ENCODE results near the gene GPC1.

The GPC1 gene

DNA sequence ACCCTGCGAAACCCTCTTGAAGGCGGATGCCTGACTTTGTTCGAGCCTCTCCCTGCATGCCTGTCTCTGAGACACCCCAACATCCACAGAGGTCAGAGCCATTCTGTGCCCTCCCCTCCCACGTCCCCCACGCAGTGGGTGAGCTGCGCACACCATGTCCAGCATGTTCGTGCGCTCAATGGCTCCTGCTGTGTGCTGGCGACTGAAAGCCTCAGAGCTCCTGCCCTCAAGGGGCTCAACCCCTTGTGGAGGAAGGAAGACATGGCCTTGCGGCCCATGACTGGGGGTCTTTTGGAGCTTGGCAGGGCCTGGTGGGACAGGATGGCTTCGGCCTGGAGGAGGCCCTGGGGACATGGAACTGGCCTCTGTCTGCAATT lies 76.6 kb downstream of the GPC1 start:
- no peaks in the 10 kb centered on the region for H3K27me3 ChIP-seq
- H3K36me3 ChIP-seq = peaks cover 58% of the 10 kb centered on the region
- no peak overlapping the region for H3K4me3 ChIP-seq
- no peak overlapping the region for H3K4me2 ChIP-seq
- H3K9me3 ChIP-seq = no peaks in the 10 kb centered on the region
- H3K4me1 ChIP-seq = peaks cover 15% of the 10 kb centered on the region
- peaks cover 14% of the 10 kb centered on the region; the same call in 1 of the 2 replicates for H4K20me1 ChIP-seq
- no peak for TF ChIP-seq Cebpa-rat (IDR thresholded peaks at IDR 0.05)
- H3K9ac ChIP-seq = no peak overlapping the region
- H3K27ac ChIP-seq = no peak overlapping the region

DNA sequence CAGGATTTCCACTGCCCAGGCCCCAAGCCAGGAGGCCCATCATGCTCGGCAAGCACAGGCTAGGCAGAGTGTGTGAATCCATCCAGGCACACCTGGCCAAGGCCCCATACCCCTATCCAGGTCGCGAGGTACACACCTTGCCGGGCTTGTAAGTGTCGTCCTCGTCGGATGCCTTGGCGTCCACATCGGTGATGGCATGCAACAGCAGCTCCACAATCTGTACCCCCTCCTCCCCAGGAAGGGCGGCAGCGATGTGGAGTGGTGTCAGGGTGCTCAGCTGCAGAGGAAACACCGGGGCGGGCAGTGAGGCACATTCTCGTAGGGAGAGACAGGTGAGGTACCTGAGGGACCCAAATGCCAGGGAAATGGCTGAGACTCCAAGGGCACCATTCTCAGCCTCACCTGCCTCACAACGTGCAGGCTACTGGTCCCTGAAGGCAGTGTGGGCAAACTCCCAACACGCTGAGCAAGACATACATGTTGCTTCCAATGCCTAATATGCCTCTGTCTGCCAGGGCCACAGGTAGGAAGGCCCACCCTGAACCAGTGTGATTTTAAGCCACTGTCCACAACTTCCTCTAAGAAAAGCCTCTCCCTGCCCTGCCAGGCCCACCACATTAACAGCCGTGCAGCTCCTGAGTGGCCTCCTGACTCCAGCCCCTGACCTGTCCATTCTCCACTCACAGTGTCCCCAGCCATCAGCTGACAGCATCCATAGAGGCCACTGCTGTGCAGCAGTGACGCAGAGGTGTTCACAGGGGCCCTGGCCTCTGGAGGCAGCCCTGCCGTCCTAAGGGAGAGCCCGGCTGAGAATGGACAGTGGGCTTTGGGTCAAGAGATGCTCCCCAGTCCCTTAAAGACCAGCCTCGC lies 77.4 kb downstream of the GPC1 start:
- H3K27me3 ChIP-seq = no peaks in the 10 kb centered on the region
- no peak overlapping the region for H3K9ac ChIP-seq
- peaks cover 61% of the 10 kb centered on the region for H3K36me3 ChIP-seq
- no peak overlapping the region for H3K4me2 ChIP-seq
- no peaks in the 10 kb centered on the region for H3K9me3 ChIP-seq
- TF ChIP-seq Cebpa-rat (IDR thresholded peaks at IDR 0.05) = no peak
- no peak overlapping the region for H3K4me3 ChIP-seq
- peaks cover 14% of the 10 kb centered on the region; the same call in 1 of the 2 replicates for H4K20me1 ChIP-seq
- H3K4me1 ChIP-seq = peaks cover 15% of the 10 kb centered on the region
- H3K27ac ChIP-seq = no peak overlapping the region

DNA sequence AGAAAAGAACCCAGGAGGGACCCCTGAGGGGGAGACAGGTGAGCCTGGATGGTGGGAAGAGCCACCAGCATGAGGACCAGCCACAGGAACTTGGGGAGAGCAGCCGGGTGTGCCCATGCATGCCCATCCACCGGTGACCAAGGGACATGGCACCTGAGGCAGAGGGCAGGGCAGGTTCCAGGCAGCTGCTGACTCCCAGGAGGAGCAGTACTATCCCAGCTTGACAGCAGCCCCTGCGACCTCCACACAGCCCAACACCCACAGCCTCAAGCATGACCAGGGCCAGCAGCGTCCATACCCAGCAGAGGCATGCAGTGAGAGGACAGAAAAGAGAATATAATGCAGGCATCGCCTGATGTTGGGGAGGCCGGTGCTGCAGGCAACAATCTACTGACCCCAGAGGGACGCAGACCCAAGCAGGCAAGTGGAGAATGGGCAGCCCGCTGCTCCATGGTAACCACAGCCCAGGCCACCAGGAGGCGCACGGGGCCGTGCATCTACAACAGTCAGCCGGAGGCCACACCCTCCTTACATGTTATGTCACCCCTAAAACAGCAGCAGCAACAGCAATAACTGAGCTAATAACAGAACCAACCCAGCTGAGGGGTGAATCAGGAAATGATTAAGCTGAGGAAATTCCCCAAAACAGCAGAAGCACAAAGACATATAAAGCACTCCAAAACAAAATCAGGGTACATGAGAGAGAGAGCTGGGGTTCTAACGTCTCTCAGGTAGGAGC lies 78.3 kb downstream of the GPC1 start:
- peaks cover 14% of the 10 kb centered on the region; the same call in 1 of the 2 replicates for H4K20me1 ChIP-seq
- H3K9ac ChIP-seq = no peak overlapping the region
- peaks cover 60% of the 10 kb centered on the region for H3K36me3 ChIP-seq
- no peaks in the 10 kb centered on the region for H3K9me3 ChIP-seq
- peaks cover 15% of the 10 kb centered on the region for H3K4me1 ChIP-seq
- H3K27ac ChIP-seq = no peak overlapping the region
- no peak for TF ChIP-seq Cebpa-rat (IDR thresholded peaks at IDR 0.05)
- H3K4me2 ChIP-seq = peak overlapping the region; percentile 41; the same call in 1 of the 2 replicates
- no peak overlapping the region for H3K4me3 ChIP-seq
- no peaks in the 10 kb centered on the region for H3K27me3 ChIP-seq

DNA sequence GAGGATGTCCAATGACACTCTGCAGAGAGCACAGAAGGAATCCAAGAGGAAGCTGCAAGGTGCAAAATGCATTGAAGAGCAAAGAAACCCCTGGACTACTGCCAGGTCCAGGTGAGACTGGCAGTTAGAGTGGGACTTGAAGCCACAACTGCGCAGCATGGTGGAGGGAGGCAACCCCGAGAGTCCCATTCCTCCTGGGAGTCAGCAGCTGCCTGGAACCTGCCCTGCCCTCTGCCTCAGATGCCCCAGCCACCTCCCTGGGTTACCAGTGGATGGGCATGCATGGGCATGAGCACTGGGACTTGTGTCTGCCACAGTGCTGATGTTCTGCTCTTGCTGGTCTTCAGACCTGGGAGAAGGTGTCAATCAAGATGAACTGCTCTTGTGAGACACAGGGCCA lies 79.2 kb downstream of the GPC1 start:
- Histone ChIP-seq H3K4me2 (peak overlapping the region; percentile 41; the same call in 1 of the 2 replicates), H3K27ac (no peak overlapping the region), H3K4me1 (peaks cover 15% of the 10 kb centered on the region), H3K9me3 (no peaks in the 10 kb centered on the region), H4K20me1 (peaks cover 14% of the 10 kb centered on the region; the same call in 1 of the 2 replicates), H3K9ac (no peak overlapping the region), H3K36me3 (peaks cover 60% of the 10 kb centered on the region), H3K4me3 (no peak overlapping the region), H3K27me3 (no peaks in the 10 kb centered on the region)
- no peak for TF ChIP-seq Cebpa-rat (IDR thresholded peaks at IDR 0.05)

DNA sequence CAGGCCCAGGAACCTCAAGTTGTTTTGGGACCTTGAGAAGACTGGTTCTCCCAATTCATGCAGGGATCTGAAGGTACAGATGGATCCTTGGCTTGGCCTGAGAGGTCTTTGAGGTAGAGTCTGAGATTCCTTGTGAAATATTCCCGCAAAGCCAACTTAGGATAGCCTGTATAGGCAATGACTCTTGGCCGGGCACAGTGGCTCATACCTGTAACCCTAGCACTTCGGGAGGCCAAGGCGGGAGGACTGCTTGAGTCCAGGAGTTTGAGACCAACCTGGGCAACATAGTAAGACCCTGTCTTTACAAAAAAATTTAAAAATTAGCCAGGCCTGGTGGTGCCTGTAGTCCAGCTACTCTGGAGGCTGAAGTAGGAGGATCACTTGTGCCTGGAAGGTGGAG lies 81.9 kb downstream of the GPC1 start:
- H3K4me2 ChIP-seq = no peak overlapping the region
- no peaks in the 10 kb centered on the region for H3K27me3 ChIP-seq
- H3K4me3 ChIP-seq = no peak overlapping the region
- H3K9ac ChIP-seq = no peak overlapping the region
- H3K9me3 ChIP-seq = peaks cover 22% of the 10 kb centered on the region
- H3K36me3 ChIP-seq = peaks cover 63% of the 10 kb centered on the region
- H3K27ac ChIP-seq = no peak overlapping the region
- no peak for TF ChIP-seq Cebpa-rat (IDR thresholded peaks at IDR 0.05)
- peaks cover 15% of the 10 kb centered on the region for H3K4me1 ChIP-seq
- H4K20me1 ChIP-seq = peaks cover 14% of the 10 kb centered on the region; the same call in 1 of the 2 replicates

All from BLaER1 (cell line).